GM15510 (cell line): ENCODE measurements around the gene DHRSX.

Experiments used
- POLR2A ChIP-seq: IDR thresholded peaks from 3 replicates; pipeline ENCODE4 v1.6.1; 2011; ENCODE audit warnings: borderline replicate concordance; ENCODE audit not compliant: insufficient read length; ENCODE audit errors: extremely low read depth

Gene DHRSX

DNA sequence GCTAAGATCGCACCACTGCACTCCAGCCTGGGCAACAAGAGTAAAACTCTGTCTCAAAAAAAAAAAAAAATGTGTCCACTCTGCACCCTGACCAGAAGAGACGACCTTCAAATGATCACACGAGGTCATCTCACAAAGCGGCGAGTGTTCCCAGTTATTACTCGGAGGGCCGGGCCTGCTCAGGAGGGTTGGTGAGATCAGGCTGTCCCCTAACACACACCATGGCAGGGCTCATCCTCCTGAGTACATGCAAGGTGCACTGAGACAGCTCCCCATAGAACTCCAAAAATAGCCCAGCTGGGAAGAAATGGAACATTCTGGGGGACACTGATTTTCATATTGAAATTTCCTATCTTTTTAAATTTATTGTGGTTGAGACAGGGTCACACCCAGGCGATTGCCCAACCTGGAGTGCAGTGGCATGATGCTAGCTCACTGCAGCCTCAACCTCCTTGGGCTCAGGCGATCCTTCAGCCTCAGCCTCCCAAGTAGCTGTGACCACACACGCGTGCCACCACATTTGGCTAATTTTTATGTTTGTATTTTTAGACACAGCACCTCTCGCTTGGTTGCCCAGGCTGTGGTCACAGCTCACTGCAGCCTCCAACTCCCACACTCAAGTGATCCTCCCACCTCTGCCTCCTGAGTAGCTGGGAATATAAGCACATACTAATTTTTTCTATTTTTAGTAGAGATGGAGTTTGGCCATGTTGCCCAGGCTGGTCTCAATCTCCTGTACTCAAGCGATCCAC lies 51.5 kb downstream of the DHRSX start:
- no peak for TF ChIP-seq POLR2A

- TF ChIP-seq POLR2A = no peak
These were observed 53.3 kb downstream of the DHRSX start for GRCh38 chrX:2447484-2447883.

DNA sequence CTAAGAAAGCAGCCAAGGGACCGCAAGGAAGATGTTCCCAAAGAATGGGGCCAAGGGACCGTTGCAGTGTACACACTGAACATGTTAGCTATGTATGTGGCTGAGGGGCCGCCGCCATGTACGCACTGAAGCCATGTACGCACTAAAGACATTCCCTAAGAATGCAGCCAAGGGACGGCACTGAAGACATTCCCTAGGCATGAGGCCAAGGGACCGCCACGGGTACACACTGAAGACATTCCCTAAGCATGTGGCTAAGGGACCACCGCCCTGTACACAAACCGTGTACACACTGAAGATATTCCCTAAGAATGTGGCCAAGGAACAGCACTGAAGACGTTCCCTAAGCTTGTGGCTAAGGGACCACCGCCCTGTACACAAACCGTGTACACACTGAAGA lies 54.0 kb downstream of the DHRSX start:
- TF ChIP-seq POLR2A = no peak

- no peak for TF ChIP-seq POLR2A
These were observed 54.8 kb downstream of the DHRSX start for GRCh38 chrX:2445662-2446623.

DNA sequence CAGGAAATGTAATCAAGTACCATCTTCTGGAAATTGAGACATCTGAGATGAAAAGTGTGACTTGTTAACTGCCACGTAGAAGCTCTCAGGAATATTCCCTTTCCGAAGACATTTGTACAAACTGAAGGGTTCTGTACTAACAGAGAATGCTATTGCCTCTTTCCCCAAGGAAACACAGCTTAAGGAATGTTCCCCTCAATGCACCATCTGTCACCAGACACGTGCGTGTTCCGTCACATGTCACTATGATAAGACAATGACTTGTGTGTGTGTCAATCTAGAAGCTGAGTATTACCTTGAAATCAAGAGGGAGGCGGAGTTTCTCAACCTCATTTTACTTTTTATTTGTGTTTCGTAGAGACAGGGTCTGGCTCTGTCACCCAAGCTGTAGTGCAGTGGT lies 58.1 kb downstream of the DHRSX start:
- TF ChIP-seq POLR2A = no peak

DNA sequence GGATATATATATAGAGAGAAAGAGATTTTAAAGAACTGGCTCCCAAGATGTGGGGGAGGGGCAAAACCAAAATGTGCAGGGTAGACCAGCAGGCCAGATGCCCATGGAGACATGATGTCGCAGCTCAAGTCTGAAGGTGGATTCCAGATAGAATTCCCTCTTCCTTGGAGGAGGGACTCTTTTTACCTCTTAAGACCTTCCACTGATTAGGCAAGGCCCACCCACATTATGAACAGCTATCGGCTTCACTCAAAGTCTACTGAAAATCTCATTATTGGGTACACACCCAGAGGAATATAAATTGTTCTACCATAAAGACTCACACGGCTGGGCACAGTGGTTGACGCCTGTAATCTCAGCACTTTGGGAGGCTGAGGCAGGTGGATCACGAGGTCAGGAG lies 59.3 kb downstream of the DHRSX start:
- no peak for TF ChIP-seq POLR2A

- no peak for TF ChIP-seq POLR2A
These were observed 61.2 kb downstream of the DHRSX start for GRCh38 chrX:2439613-2440012.

DNA sequence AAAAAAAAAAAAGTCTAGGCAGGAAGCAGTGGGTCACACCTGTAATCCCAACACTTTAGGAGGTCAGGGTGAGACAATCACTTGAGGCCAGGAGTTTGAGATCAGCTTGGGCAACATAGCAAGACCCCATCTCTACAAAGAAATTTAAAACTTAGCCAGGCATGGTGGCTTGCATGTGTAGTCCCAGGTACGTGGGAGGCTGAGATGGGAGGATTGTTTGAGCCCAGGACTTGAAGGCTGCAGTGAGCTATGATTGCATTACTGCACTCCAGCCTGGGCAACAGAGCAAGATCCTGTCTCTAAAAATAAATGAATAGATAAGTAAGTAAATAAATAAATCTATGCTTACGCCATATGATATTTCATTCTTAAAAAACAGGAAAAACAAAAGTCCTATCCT lies 65.3 kb downstream of the DHRSX start:
- TF ChIP-seq POLR2A = no peak

- no peak for TF ChIP-seq POLR2A
These were observed 66.3 kb downstream of the DHRSX start for GRCh38 chrX:2434270-2435163.

DNA sequence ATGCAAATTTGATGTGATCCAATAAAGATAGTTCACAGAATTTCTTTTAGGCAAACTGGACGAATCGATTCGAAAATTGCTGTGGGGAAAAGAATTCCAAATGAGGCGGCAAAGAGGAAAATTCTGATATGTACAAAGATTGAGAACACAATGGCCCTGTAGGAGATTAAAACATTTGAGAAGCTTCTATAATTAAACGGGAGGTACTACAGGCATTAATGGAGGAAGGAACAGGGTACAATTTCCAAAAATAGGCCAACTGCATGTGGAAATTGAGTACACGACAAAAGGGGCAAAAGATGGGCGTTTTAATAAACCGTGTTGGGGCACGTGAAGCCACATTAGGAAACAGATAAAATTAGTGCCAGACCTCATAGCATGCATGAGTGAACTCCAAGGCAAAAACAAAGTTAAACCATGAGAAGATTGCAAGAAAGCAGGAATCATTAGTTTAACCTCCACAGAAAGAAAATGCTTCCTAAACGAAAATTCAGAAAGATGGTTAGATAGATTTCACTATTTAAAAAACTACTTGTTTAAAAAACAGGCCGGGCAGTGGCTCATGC lies 68.4 kb downstream of the DHRSX start:
- TF ChIP-seq POLR2A = no peak

DNA sequence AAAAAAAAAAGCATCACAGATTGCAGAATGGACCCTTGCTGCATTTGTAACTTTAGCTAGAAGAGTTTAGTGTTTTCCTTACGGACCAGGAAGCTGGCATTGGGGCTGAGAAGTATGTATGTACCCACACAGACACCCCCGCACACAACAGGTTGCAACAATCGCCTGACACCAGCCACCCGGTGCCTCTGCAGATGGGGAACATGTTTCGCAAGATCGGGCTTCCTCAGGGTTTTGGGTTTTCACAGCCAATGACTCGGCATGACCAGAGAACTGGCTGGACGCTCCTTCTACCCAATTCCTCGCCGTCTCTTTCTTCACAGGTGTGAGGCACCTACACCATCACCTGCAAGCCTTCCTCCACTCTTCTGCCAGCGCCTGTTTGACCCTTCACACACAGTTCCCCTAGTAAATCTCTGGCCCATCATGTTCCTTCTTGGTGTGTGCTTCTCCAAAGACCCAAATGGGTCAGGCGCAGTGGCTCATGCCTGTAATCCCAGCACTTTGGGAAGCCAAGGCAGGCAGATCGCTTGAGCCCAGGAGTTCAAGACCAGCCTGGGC lies 70.4 kb downstream of the DHRSX start:
- no peak for TF ChIP-seq POLR2A

DNA sequence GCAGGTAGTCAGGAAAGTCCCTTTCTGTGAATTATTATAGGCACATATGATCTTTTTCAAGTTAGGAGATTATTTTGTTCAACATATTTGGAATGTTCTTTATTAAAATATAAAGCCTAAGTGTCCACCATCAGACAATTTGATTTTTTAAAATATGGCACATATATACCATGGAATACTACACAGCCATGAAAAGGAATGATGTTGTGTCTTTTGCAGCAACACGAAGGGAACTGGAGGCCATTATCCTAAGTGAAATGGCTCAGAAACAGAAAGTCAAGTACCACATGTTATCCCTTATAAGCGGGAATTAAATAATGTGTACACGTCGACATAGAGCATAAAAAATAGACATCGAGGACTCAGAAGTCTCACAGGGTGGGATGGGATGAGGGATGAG lies 73.0 kb downstream of the DHRSX start:
- TF ChIP-seq POLR2A = no peak

GRCh38 chrX:2427147-2427546 lies 73.6 kb downstream of the DHRSX start:
- no peak for TF ChIP-seq POLR2A

- TF ChIP-seq POLR2A = no peak
These were observed 74.4 kb downstream of the DHRSX start for GRCh38 chrX:2426289-2426882.
